Measurements from ENCODE around the gene FUT7. TPM values are rescaled to one million over a fixed set of nuclear protein-coding genes. Genes with fewer than 3 reads are reported as not detected.

FUT7 gene
- total RNA-seq, 4 donors from 2014 or later, result not detected

GRCh38 chr9:137039611-137040366, 7.9 kb upstream of the FUT7 start:
- 89 to 91% methylated on average over 22 to 27 of the region's 32 CpGs for WGBS, 2 donors
- H3K36me3 ChIP-seq, result peaks cover 0 to 8% of the 10 kb centered on the region in 2 donors
- intact Hi-C loops (cut with DNase I), result loop anchor here (10.0 kb wide), 1 partner anchor 195 kb away; the partner anchor contains the start of genes AJM1 and PHPT1

DNA sequence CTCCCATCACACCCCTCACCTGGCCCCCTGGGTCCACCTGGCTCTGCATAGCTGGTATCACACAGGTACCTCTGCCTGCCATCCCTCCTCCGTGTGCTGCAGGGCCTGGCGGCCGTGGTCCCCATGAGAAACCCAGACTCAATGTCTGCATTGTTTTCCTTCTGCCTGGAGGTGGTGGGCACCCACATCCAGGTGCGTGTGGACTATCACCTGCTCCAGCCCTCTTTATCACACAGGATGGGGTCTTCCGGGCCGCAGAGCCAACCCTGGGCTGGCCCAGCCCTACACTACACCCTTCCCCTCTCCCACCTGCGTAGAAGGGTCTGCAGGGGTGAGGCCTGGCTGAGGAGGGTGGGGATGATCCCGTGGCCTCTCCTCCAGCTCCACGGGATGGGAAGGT, 7.0 kb upstream of the FUT7 start:
- WGBS, 2 donors, result 87 to 92% methylated on average over 6 to 7 of the region's 9 CpGs
- Histone ChIP-seq H3K4me1 (peaks cover 10 to 20% of the 10 kb centered on the region in 2 donors), H3K27ac (no peak overlapping the region), H3K4me3 (replicated peaks in 1 of 3) (no peak overlapping the region), H3K9me3 (no peaks in the 10 kb centered on the region), H3K36me3 (peaks cover 0 to 8% of the 10 kb centered on the region in 2 donors), H3K27me3 (no peaks in the 10 kb centered on the region)
- intact Hi-C loops (cut with DNase I), result loop anchor here (10.0 kb wide), 1 partner anchor 194 kb away; the partner anchor contains the start of genes AJM1 and PHPT1
- DNase-seq, result no peak
- no peak for TF ChIP-seq POLR2A (IDR thresholded peaks at IDR 0.05)

More at GRCh38 chr9:137039611-137040366, 7.9 kb upstream of the FUT7 start:
- Histone ChIP-seq H3K4me3 (replicated peaks in 1 of 3) (no peak overlapping the region), H3K27me3 (no peaks in the 10 kb centered on the region), H3K27ac (no peak overlapping the region), H3K4me1 (peaks cover 9 to 17% of the 10 kb centered on the region in 2 donors), H3K9me3 (no peaks in the 10 kb centered on the region)
- no peak for DNase-seq
- TF ChIP-seq POLR2A (IDR thresholded peaks at IDR 0.05), result no peak
- TF ChIP-seq, protein P1, sequence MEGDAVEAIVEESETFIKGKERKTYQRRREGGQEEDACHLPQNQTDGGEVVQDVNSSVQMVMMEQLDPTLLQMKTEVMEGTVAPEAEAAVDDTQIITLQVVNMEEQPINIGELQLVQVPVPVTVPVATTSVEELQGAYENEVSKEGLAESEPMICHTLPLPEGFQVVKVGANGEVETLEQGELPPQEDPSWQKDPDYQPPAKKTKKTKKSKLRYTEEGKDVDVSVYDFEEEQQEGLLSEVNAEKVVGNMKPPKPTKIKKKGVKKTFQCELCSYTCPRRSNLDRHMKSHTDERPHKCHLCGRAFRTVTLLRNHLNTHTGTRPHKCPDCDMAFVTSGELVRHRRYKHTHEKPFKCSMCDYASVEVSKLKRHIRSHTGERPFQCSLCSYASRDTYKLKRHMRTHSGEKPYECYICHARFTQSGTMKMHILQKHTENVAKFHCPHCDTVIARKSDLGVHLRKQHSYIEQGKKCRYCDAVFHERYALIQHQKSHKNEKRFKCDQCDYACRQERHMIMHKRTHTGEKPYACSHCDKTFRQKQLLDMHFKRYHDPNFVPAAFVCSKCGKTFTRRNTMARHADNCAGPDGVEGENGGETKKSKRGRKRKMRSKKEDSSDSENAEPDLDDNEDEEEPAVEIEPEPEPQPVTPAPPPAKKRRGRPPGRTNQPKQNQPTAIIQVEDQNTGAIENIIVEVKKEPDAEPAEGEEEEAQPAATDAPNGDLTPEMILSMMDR (IDR thresholded peaks at IDR 0.05), result no peak

DNA sequence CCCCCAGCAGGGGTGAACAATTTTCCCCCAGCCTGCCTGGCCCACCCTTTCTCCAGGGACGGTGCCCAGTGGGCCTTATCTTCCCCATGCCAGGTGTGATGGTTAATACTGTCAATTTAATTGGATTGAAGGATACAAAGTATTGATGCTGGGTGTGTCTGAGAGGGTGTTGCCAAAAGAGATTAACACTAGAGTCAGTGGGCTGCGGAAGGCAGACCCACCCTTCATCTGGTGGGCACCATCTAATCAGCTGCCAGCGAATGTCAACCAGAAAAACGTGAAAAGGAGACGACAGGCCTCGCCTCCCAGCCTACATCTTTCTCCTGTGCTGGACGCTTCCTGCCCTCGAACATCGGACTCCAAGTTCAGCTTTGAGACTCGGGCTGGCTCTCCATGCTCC, 5.6 kb upstream of the FUT7 start:
- no peak for TF ChIP-seq POLR2A (IDR thresholded peaks at IDR 0.05)
- TF ChIP-seq, protein P1 (IDR thresholded peaks at IDR 0.05), result no peak
- intact Hi-C loops (cut with DNase I), result loop anchor here (10.0 kb wide), 1 partner anchor 193 kb away; the partner anchor contains the start of genes AJM1 and PHPT1
- 93 to 95% methylated on average over 10 of the region's 10 CpGs for WGBS, 2 donors

DNA sequence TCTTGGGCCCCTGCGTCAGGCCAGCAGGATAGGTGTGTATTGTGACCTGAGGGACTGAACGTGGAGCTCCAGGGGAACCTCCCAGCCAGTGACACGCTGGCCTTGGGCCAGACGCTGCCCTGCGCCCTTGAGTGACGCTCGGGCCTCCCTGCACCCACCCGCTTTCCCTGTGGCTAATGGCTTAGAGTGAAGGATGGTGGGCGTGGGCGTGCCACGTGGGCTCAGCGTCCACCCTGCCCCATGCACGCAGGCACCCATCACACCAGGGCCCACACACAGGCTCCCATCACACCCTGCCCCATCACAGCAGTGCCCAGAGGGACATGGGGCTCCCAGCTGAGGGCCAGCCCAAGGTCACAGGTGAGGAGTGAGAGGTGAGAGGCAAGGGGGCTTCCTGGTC, 5.1 kb upstream of the FUT7 start:
- Histone ChIP-seq H3K4me1 (peaks cover 10 to 20% of the 10 kb centered on the region in 2 donors), H3K4me3 (replicated peaks in 1 of 3) (no peak overlapping the region), H3K27me3 (no peaks in the 10 kb centered on the region), H3K27ac (no peak overlapping the region), H3K36me3 (peaks cover 0 to 8% of the 10 kb centered on the region in 2 donors), H3K9me3 (no peaks in the 10 kb centered on the region)
- no peak for DNase-seq
- WGBS, 2 donors, result 66 to 79% methylated on average over 8 to 13 of the region's 13 CpGs
- TF ChIP-seq, protein P1 (IDR thresholded peaks at IDR 0.05), result no peak
- TF ChIP-seq POLR2A (IDR thresholded peaks at IDR 0.05), result no peak
- intact Hi-C loops (cut with DNase I), result loop anchor here (10.0 kb wide), 1 partner anchor 192 kb away; the partner anchor contains the start of genes AJM1 and PHPT1

More for the DNA sequence above, 5.6 kb upstream of the FUT7 start:
- Histone ChIP-seq H3K4me1 (peaks cover 10 to 20% of the 10 kb centered on the region in 2 donors), H3K27me3 (no peaks in the 10 kb centered on the region), H3K4me3 (replicated peaks in 1 of 3) (no peak overlapping the region), H3K27ac (no peak overlapping the region), H3K9me3 (no peaks in the 10 kb centered on the region), H3K36me3 (peaks cover 0 to 8% of the 10 kb centered on the region in 2 donors)
- DNase-seq, result no peak

- Histone ChIP-seq H3K4me3 (replicated peaks in 1 of 3) (no peak overlapping the region), H3K27ac (no peak overlapping the region), H3K4me1 (peaks cover 10 to 20% of the 10 kb centered on the region in 2 donors), H3K9me3 (no peaks in the 10 kb centered on the region), H3K27me3 (no peaks in the 10 kb centered on the region), H3K36me3 (peaks cover 0 to 8% of the 10 kb centered on the region in 2 donors)
- 34 to 45% methylated on average over 5 to 8 of the region's 8 CpGs for WGBS, 2 donors
- DNase-seq, result peak; percentile 37
- intact Hi-C loops (cut with DNase I), result loop anchor here (10.0 kb wide), 1 partner anchor 191 kb away; the partner anchor contains the start of genes AJM1 and PHPT1
- TF ChIP-seq POLR2A (IDR thresholded peaks at IDR 0.05), result no peak
- TF ChIP-seq, protein P1 (IDR thresholded peaks at IDR 0.05), result no peak
Observed at GRCh38 chr9:137035937-137036336, 4.0 kb upstream of the FUT7 start.

All from thyroid gland (tissue), 4 donors.